Lower leg skin (tissue), 3 donors: Measurements from ENCODE around the gene ANXA6.

Experiments used
- CTCF ChIP-seq, 3 donors: fragments of 450-650 bp; IDR thresholded peaks; one replicate each; pipeline ENCODE4 v1.5.1; 2016; ENCODE audit warnings: antibody characterized with exemption in 3 of 3, mild to moderate bottlenecking in 3 of 3, moderate library complexity in 2 of 3
- POLR2A ChIP-seq, 2 donors: fragments of 450-650 bp; IDR thresholded peaks; one replicate each; pipeline ENCODE4 v1.6.1; 2016 to 2017; ENCODE audit warnings: antibody characterized with exemption in 2 of 2, mild to moderate bottlenecking in 1 of 2, moderate library complexity in 1 of 2

GRCh38 chr5:151186052-151186451, 28.5 kb upstream of the ANXA6 start:
- TF ChIP-seq CTCF (IDR thresholded peaks at IDR 0.05) = no peak
- no peak for TF ChIP-seq POLR2A (IDR thresholded peaks at IDR 0.05)
